ENCODE results near the gene CREB3L2.

CREB3L2 gene

DNA sequence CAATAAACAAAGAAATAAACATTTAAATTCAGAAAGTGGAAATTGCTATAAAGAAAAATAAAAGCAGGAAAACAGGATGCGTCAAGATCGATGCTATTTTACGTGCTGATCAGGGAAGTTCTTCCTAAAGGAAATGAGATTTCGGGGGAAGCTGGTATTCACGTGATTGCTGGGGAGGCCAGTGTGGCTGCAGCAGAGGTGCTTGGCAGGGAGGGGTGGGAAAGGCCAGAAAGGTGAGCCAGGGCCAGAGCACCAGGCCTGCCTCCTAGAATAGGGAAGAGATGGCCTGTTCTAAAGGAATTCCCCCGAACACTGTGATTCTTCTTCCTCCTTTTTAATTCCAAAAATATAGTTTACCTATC, 923 bp upstream of the CREB3L2 start:
- peaks cover 43% of the 10 kb centered on the region for H3K4me1 Mint-ChIP-seq
- H3K36me3 Mint-ChIP-seq: peaks cover 10% of the 10 kb centered on the region
- H3K9me3 Mint-ChIP-seq: no peaks in the 10 kb centered on the region
- CTCF ChIA-PET: interaction anchor here (0.8 to 11.4 kb wide), 13 partner anchors 8 to 347 kb away, joined by 3 to 266 read pairs (median 5); no protein-coding TSS in a partner anchor
- H3K4me3 Mint-ChIP-seq: peak overlapping the region; percentile 93
- no peak overlapping the region for H3K27ac Mint-ChIP-seq
- peaks cover 3% of the 10 kb centered on the region for H3K27me3 Mint-ChIP-seq
- no peak for DNase-seq

DNA sequence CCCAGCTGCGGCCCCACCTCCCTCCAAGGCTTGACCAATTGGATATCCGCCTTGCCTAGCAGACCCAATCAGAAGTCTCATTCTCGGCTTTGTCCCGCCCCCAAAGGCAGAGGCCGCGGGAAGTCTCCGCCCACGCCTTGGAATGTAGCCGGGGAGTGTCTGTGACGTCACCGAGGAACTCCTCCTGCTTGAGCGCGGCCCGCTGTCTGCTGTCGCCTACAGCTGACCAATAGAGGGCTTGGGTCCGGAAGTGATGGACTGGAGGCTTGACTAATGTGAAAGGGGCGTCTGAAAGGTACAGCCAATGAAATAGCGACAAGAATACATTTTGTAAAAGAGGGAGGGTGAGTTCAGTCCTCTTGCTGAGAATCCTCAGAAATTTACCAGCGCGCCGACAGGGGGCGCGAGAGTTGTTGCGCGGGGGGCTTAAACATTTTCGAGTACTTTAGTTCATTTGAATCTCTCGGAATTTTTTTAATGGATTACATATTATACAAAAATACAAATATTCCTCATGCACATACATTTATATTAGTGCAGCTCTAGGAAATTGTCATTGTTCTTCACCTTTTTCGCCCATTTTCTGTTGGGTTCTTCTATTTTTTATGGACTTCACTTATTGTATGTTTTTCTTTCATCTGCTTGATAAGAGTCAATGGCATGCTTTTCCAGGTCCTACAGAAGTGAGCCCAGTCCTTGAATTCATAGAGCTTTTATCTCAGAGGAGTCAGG, 376 bp upstream of the CREB3L2 start:
- Mint-ChIP-seq H3K27me3 (peaks cover 3% of the 10 kb centered on the region), H3K27ac (peak overlapping the region; percentile 95), H3K9me3 (no peaks in the 10 kb centered on the region), H3K4me1 (peaks cover 43% of the 10 kb centered on the region), H3K36me3 (peaks cover 10% of the 10 kb centered on the region), H3K4me3 (peak overlapping the region; percentile 93)
- peak; percentile 98 for DNase-seq
- CTCF ChIA-PET: interaction anchor here (0.8 to 11.4 kb wide), 17 partner anchors 9 to 750 kb away, joined by 3 to 266 read pairs (median 4); no protein-coding TSS in a partner anchor

DNA sequence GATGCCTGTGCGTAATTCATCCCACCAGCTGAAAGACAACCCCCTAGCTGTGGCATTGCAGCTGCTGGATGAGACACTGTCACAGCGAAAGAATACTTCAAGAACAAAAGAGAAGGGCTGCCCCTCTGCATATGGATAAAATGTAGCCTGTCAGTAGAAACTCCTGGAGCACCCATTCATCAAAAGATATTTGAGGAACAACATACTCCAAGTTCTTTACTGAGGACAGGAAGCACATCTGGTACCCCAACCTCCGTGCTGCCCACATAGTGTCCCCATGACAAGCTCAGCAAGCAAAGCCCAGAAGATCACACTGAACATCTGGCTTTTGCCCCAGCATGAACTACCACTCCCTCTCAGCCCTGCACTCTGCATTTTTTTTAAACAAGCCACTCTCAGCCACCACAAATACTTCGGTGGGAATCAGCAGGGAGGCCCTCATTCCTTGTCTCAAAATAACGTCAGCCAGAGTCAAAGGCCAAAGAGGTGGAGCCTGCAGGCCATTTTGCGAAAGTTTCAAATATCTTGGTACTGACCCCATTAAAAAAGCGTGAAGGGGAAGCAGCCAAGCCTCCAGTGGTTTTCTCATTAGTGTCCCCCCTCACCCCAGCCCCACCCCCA, 1.7 kb downstream of the CREB3L2 start:
- CTCF ChIA-PET: interaction anchor here (0.7 to 3.0 kb wide), 3 partner anchors 9 to 97 kb away, joined by 3 to 14 read pairs (median 3); no protein-coding TSS in a partner anchor
- Mint-ChIP-seq H3K36me3 (peaks cover 18% of the 10 kb centered on the region), H3K27me3 (no peaks in the 10 kb centered on the region), H3K4me3 (peak overlapping the region; percentile 93), H3K9me3 (no peaks in the 10 kb centered on the region), H3K27ac (no peak overlapping the region), H3K4me1 (peaks cover 57% of the 10 kb centered on the region)
- no peak for DNase-seq

DNA sequence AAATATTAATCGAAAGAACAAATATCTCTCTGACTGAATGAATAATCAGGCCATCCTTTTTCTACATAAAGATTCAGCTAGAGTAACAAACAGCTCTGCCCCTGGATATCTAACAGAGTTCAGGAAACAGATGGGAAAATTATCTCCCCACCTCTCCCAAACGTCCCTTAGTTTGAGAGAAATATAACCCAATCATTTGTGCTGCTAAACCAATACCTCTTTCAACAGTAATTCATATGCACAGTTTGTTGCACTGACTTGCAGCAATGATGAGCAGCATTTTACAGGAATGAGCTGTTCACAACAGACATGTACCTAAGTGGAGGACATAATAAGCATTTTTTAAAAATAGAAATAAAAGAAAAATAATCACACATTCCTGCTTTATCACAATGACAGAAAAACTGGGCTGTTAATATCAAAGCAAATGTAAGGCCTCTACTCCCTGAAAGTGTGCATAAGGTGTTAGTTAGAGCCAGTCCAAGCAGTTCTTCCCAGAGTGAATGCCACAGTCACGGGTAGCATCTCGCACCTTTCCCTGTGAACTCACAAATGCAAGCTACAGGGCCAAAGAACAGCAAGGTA, 2.3 kb downstream of the CREB3L2 start:
- no peak for DNase-seq
- no peaks in the 10 kb centered on the region for H3K27me3 Mint-ChIP-seq
- peaks cover 18% of the 10 kb centered on the region for H3K36me3 Mint-ChIP-seq
- H3K4me3 Mint-ChIP-seq: peak overlapping the region; percentile 93
- CTCF ChIA-PET: interaction anchor here (1.5 to 3.0 kb wide), 2 partner anchors 79 to 96 kb away, joined by 3 to 14 read pairs; no protein-coding TSS in a partner anchor
- H3K9me3 Mint-ChIP-seq: no peaks in the 10 kb centered on the region
- H3K4me1 Mint-ChIP-seq: peaks cover 53% of the 10 kb centered on the region
- no peak overlapping the region for H3K27ac Mint-ChIP-seq

DNA sequence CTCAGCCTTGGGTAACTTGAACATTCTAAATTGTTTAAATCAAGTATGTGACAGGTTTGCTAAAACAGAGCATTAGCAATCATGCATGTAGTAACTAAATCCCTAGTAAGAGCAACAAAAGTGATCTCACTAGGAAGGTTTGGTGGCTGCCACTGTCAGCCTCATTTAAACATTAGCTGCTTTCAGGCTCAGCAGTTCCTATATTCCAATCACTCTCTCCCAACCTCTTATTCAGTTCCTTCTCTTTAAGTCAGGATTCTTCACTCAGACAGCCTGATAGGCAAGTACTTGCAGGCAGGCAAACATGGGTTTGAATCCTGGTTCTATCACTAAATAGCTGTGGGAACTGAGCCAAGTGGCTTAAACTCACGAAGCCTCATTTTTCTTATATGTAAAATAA, 3.6 kb downstream of the CREB3L2 start:
- no peak overlapping the region for H3K27ac Mint-ChIP-seq
- DNase-seq: no peak
- H3K4me1 Mint-ChIP-seq: peaks cover 53% of the 10 kb centered on the region
- CTCF ChIA-PET: interaction anchor here (0.7 to 3.0 kb wide), 6 partner anchors 11 to 342 kb away, joined by 3 to 14 read pairs (median 4); no protein-coding TSS in a partner anchor
- no peaks in the 10 kb centered on the region for H3K9me3 Mint-ChIP-seq
- H3K27me3 Mint-ChIP-seq: no peaks in the 10 kb centered on the region
- H3K36me3 Mint-ChIP-seq: peaks cover 18% of the 10 kb centered on the region
- no peak overlapping the region for H3K4me3 Mint-ChIP-seq

DNA sequence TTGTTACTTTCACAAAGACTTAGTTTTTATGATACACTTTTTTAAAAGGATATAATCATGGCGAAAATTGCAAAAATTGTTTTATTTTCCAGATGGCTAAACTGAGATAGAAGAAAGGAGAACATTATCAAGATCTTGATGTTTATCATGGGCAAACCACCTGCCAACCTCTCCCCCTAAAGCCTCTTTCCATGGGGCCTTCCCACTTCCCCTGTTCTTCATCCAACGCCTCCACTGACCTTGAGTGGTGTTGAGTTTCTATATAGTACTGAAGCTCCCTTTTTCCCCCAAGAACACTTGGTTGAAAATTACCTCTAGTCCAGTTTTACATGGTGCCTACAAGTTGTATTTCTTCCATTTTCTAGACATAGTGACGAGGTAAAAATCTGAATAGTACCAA, 5.0 kb downstream of the CREB3L2 start:
- Mint-ChIP-seq H3K9me3 (no peaks in the 10 kb centered on the region), H3K4me1 (peaks cover 58% of the 10 kb centered on the region), H3K4me3 (no peak overlapping the region), H3K27me3 (no peaks in the 10 kb centered on the region), H3K27ac (no peak overlapping the region), H3K36me3 (peaks cover 18% of the 10 kb centered on the region)
- DNase-seq: no peak
- CTCF ChIA-PET: interaction anchor here (1.3 kb wide), 1 partner anchor 97 kb away, joined by 4 read pairs; no protein-coding TSS in a partner anchor

DNA sequence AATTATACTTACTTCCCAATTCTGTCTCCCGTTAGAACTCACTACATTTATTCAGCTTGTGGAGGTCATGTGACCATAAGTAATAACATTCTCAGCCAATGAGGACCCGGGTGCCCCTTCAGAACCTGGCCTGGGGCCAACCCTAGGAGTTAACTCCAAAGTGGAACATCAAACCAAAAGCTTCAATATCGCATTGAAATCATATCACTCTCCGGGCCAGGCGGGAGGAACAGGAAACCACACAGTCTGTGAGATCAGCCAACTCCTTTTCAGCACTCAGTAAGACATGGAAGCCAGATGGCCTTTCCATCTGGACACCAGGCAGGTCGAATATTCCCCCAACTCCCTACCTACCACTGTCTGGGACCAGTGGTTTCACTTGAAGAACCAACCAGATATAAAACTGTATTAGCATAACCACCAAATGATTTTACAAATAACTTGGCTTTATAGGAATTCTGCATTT, 5.5 kb downstream of the CREB3L2 start:
- CTCF ChIA-PET: interaction anchor here (6.8 kb wide), 1 partner anchor 7 kb away, joined by 36 read pairs; the partner anchor contains the start of gene CREB3L2
- H3K4me3 Mint-ChIP-seq: no peak overlapping the region
- no peak for DNase-seq
- H3K36me3 Mint-ChIP-seq: peaks cover 18% of the 10 kb centered on the region
- H3K27ac Mint-ChIP-seq: no peak overlapping the region
- H3K4me1 Mint-ChIP-seq: peaks cover 58% of the 10 kb centered on the region
- no peaks in the 10 kb centered on the region for H3K9me3 Mint-ChIP-seq
- H3K27me3 Mint-ChIP-seq: no peaks in the 10 kb centered on the region

DNA sequence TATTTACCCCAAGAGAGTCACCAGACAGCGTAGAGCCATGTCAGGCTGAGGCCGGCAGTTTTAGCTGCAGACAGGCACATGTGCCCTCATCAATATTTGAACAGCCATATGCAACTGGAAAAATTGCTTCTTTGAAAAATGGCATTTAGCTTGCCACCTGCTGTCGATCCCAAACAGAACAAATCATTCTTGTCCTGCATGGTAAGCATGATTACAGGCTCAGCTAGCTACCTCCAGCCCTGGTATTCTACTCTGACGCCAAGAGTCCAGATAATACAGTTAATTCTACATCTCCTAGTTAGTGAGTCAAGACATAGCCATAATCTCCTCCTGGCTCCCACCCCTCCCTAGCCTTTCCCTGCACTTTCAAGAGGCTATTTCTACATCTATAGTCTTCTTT, 7.7 kb downstream of the CREB3L2 start:
- DNase-seq: no peak
- CTCF ChIA-PET: interaction anchor here (2.0 to 6.8 kb wide), 2 partner anchors 10 to 90 kb away, joined by 7 to 36 read pairs; partner anchors contain the start of gene CREB3L2

DNA sequence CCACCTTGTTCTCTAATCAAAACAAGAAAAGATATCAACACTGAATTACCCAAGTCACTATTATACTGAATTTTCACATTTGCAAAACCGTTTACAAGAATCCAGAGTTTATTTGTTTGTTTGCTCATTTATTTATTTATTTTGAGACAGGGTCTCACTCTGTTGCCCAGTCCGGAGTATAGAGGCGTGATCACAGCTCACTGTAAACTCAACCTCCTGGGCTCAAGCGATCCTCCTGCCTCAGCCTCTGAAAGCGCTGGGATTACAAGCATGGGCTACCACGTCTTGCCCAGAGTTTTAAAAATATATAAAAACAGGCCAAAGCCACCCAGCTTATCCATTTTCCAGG, 8.5 kb downstream of the CREB3L2 start:
- no peak for DNase-seq
- H3K27ac Mint-ChIP-seq: no peak overlapping the region
- no peaks in the 10 kb centered on the region for H3K9me3 Mint-ChIP-seq
- H3K4me3 Mint-ChIP-seq: no peak overlapping the region
- H3K4me1 Mint-ChIP-seq: peaks cover 32% of the 10 kb centered on the region
- no peaks in the 10 kb centered on the region for H3K27me3 Mint-ChIP-seq
- H3K36me3 Mint-ChIP-seq: peaks cover 9% of the 10 kb centered on the region
- CTCF ChIA-PET: interaction anchor here (1.5 to 6.8 kb wide), 2 partner anchors 10 to 31 kb away, joined by 3 to 36 read pairs; partner anchors contain the start of gene CREB3L2

More for the DNA sequence above, 7.7 kb downstream of the CREB3L2 start:
- no peaks in the 10 kb centered on the region for H3K27me3 Mint-ChIP-seq
- H3K9me3 Mint-ChIP-seq: no peaks in the 10 kb centered on the region
- peaks cover 38% of the 10 kb centered on the region for H3K4me1 Mint-ChIP-seq
- H3K4me3 Mint-ChIP-seq: no peak overlapping the region
- H3K27ac Mint-ChIP-seq: no peak overlapping the region
- H3K36me3 Mint-ChIP-seq: peaks cover 16% of the 10 kb centered on the region

DNA sequence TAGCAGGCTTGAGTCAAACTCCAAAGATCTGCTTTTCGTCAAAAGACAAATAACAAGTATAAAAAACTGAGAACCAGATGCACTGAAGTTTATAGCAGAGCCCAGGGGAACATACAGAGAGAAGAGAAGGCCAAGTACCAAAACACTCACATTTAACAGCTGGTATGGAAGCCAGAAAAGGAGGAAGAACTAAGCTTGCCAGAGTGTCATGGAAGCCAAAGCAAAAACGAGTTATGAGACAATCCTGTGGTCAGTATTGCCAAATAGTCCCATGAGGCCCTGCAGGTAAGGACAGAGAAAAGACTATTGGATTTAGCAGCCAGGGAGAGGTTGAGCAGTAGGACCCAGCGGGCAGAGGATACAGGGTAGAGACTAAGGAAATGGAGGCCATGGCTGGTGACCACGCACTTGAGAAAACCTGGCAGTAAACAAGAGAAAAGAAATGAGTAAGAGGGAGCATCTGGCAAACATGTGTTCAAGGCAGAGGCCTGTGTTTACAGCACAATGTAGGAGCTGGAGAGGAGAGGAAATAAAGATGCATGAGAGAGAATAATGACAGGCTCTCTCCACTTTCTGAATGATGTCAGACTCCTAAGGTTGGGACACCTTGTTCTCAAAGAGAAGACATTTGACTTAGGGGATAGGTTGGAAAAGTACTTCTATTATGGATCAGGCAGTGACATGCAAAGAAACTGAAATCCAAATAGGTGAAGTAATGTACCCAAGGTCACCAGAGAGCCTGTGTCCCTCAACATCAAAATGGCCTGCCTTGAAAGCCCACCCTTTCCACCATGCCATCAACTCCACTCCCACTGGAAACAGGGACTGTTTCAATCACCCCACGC, 9.1 kb downstream of the CREB3L2 start:
- Mint-ChIP-seq H3K27me3 (no peaks in the 10 kb centered on the region), H3K4me3 (no peak overlapping the region), H3K4me1 (peaks cover 32% of the 10 kb centered on the region), H3K27ac (peak overlapping the region; percentile 58), H3K36me3 (peaks cover 9% of the 10 kb centered on the region), H3K9me3 (no peaks in the 10 kb centered on the region)
- peak; percentile 44 for DNase-seq
- CTCF ChIA-PET: interaction anchor here (1.0 to 6.8 kb wide), 5 partner anchors 11 to 89 kb away, joined by 3 to 36 read pairs (median 5); partner anchors contain the start of gene CREB3L2

DNA sequence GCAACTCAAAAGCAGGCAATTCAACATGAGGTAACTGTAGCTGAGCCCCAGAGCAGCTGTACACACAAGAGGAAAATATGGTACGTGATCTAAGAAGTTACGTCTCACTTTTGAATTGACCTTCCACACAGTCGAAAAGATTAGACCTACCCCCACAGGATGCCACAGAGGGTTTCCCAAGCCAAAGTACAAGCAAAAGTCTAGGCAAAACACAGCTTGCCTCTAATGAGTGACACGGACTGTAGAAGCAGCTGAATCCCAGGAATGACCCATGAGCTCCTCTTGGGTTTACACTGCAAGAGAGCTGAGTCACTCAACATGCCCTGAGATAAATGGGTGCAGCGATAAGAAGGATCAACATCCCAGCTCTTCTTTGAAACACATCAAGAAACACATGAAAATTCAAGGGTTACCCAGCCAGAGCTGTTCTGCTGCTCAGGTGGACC, 9.8 kb downstream of the CREB3L2 start:
- H3K4me3 Mint-ChIP-seq: no peak overlapping the region
- CTCF ChIA-PET: interaction anchor here (0.6 to 6.8 kb wide), 7 partner anchors 12 to 1796 kb away, joined by 3 to 36 read pairs (median 4); partner anchors contain the start of gene CREB3L2
- no peak overlapping the region for H3K27ac Mint-ChIP-seq
- no peak for DNase-seq
- H3K4me1 Mint-ChIP-seq: peaks cover 31% of the 10 kb centered on the region
- H3K27me3 Mint-ChIP-seq: no peaks in the 10 kb centered on the region
- no peaks in the 10 kb centered on the region for H3K9me3 Mint-ChIP-seq
- peaks cover 8% of the 10 kb centered on the region for H3K36me3 Mint-ChIP-seq

DNA sequence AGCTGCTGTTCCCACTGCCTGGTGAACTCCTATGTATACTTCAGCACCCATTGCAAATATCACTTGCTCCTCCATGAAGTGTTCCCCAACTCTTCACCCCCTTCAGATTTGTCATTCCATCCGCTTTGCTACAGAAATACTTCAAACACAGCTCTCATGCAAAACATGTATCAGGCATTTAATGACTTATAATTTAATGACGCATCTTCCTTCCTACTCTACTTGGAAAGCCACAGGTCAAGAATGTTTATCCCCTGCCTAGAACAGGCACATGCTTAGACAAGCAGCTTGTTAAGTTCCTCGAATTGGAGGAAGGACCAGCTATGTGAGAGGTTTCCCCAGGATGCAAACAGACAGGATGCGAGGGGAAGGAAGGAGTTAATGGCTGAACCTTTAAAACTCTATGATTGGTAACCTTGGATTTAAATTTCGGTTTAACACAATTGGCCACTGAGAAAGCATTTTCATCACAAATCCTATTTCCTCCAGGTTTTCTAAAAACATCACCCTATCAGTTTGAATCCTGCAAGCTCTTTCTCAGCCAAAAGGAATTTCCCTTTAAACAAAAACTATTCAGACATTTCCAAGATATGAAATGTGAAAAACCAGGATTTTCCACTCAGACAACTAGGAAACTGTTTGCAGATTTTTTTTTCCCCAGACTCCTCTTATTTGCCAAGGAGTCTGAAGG, 11.5 kb downstream of the CREB3L2 start:
- peaks cover 17% of the 10 kb centered on the region for H3K4me1 Mint-ChIP-seq

DNA sequence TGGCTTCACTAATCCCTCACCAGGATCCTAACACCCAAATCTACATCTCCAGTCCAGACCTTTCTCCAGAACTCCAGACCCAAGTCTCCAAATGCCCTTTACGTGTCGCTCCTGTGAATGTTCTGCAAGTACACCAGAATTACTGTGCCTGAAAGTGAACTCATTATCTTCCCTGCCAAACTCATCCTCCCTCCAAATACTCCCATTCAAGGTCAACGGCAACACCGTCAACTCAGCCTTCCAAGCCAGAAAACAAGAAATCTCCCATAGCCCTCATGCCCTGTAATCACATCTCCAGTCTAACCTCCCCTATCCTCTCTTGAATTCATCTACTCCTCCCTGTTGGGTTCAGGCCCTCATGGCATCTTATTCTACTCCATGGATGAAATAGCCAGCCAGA, 12.3 kb downstream of the CREB3L2 start:
- no peak overlapping the region for H3K4me3 Mint-ChIP-seq
- DNase-seq: no peak
- H3K9me3 Mint-ChIP-seq: no peaks in the 10 kb centered on the region
- no peak overlapping the region for H3K27ac Mint-ChIP-seq
- peaks cover 1% of the 10 kb centered on the region for H3K36me3 Mint-ChIP-seq
- H3K27me3 Mint-ChIP-seq: no peaks in the 10 kb centered on the region
- CTCF ChIA-PET: interaction anchor here (6.8 kb wide), 1 partner anchor 14 kb away, joined by 36 read pairs; the partner anchor contains the start of gene CREB3L2
- H3K4me1 Mint-ChIP-seq: peaks cover 17% of the 10 kb centered on the region

More for the DNA sequence above, 11.5 kb downstream of the CREB3L2 start:
- Mint-ChIP-seq H3K27ac (no peak overlapping the region), H3K36me3 (no peaks in the 10 kb centered on the region), H3K9me3 (no peaks in the 10 kb centered on the region), H3K27me3 (no peaks in the 10 kb centered on the region), H3K4me3 (no peak overlapping the region)
- CTCF ChIA-PET: interaction anchor here (0.7 to 6.8 kb wide), 2 partner anchors 13 to 20 kb away, joined by 3 to 36 read pairs; partner anchors contain the start of gene CREB3L2
- no peak for DNase-seq
